HG02610 (cell line): Measurements from ENCODE around the gene FAM227B.
"Not testable (repeated sequence)": the region's sequence is repeated elsewhere in the genome, so short reads cannot be mapped to it uniquely, and the experiment has no call there.

ENCODE experiments used
- ATAC-seq: cut with Tn5 transposase; IDR thresholded peaks from one replicate; pipeline ENCODE4 v1.9.1; 2021; ENCODE audit warnings: mild to moderate bottlenecking, moderate library complexity; ENCODE audit not compliant: unreplicated experiment

FAM227B gene

GRCh38 chr15:49620658-49621368 lies at the start of gene FAM227B, which contains the start of gene DTWD1:
FAM227B (minus strand) TSS chr15:49620818; CDS start chr15:49615171, 5,647 bp downstream.
DTWD1 (plus strand) TSS chr15:49621048; CDS start chr15:49625168, 4,120 bp downstream.
- ATAC-seq: peak; percentile 99

- no peak for ATAC-seq
Observed at GRCh38 chr15:49669288-49669687, 48.7 kb upstream of the FAM227B start.

GRCh38 chr15:49666486-49666885 lies 45.9 kb upstream of the FAM227B start:
- not testable (repeated sequence) for ATAC-seq

GRCh38 chr15:49664716-49665115 lies 44.1 kb upstream of the FAM227B start:
- ATAC-seq: no peak

- no peak for ATAC-seq
Observed at GRCh38 chr15:49656734-49657133, 36.1 kb upstream of the FAM227B start.

GRCh38 chr15:49652922-49653321 lies 32.3 kb upstream of the FAM227B start:
- no peak for ATAC-seq

GRCh38 chr15:49650676-49651075 lies 30.1 kb upstream of the FAM227B start:
- no peak for ATAC-seq

GRCh38 chr15:49649987-49650386 lies 29.4 kb upstream of the FAM227B start:
- ATAC-seq: no peak

- no peak for ATAC-seq
Observed at GRCh38 chr15:49646891-49647290, 26.3 kb upstream of the FAM227B start.

GRCh38 chr15:49645941-49646340 lies 25.3 kb upstream of the FAM227B start:
- ATAC-seq: no peak

- ATAC-seq: no peak
Observed at GRCh38 chr15:49645277-49645676, 24.7 kb upstream of the FAM227B start.

GRCh38 chr15:49644364-49644794 lies 23.8 kb upstream of the FAM227B start:
- ATAC-seq: no peak

GRCh38 chr15:49637857-49638256 lies 17.2 kb upstream of the FAM227B start:
- ATAC-seq: no peak

GRCh38 chr15:49628379-49628778 lies 7.8 kb upstream of the FAM227B start:
- no peak for ATAC-seq

GRCh38 chr15:49627407-49627877 lies 6.8 kb upstream of the FAM227B start:
- no peak for ATAC-seq

GRCh38 chr15:49625460-49626036 lies 4.9 kb upstream of the FAM227B start:
- no peak for ATAC-seq

GRCh38 chr15:49624056-49624455 lies 3.4 kb upstream of the FAM227B start:
- ATAC-seq: no peak

- no peak for ATAC-seq
Observed at GRCh38 chr15:49622561-49622960, 1.9 kb upstream of the FAM227B start.

- no peak for ATAC-seq
Observed at GRCh38 chr15:49621887-49622286, 1.3 kb upstream of the FAM227B start.

- ATAC-seq: no peak
Observed at GRCh38 chr15:49621401-49621811, 788 bp upstream of the FAM227B start.

GRCh38 chr15:49620199-49620598 lies 419 bp downstream of the FAM227B start:
- no peak for ATAC-seq

- ATAC-seq: no peak
Observed at GRCh38 chr15:49619226-49619625, 1.4 kb downstream of the FAM227B start.
